Activated T-cell treated with anti-CD3 and anti-CD28 coated beads for 4 hours (primary cell): ENCODE measurements around the gene MEI4.
"Not testable (repeated sequence)": the region's sequence is repeated elsewhere in the genome, so short reads cannot be mapped to it uniquely, and the experiment has no call there.

Experiments
- DNase-seq: peaks from one replicate; pipeline ENCODE4 v3.0.0-alpha.2; 2020

MEI4 gene, protein sequence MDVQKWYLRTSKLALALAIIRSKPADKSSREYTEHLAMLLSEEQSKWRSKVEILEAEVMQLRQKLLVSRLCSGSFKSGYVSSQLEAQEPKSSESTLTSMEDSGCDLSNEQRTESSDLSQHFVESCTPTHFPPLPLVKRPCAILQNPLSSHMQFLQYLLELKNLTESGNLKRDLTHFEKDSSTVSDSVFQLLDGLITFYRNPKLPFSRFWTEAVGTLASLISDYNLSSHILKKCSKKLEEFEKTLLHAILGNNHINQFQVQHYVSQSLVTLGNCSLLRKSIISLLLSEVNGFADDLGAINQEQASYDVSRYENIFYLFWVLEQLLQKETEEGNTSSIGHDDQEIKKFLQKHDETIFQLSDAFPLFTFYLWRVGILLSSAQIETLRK

DNA sequence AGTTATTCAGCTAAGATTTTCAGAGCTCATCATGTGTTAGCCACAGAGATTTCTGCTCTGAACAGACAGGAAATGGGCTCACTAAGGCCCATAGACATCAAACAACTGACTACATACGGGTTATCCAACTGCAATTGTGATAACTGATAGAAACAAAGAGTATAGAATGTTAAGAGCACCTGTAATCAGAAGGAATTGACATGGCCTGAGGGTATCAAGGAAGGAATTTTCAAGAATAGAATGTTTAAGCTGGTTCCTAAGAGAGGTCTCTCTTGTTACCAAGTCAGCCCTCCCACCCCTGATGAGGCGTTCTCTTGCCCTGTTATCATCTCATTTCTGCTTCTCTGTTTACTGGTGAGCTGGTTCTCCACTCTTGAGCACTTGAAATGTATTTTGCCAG, at the start of gene MEI4:
Gene MEI4, plus strand, starts transcription at position 301 of the 400 bp plus-strand sequence. CDS start 37,633 bp downstream, outside the sequence.
- no peak for DNase-seq

DNA sequence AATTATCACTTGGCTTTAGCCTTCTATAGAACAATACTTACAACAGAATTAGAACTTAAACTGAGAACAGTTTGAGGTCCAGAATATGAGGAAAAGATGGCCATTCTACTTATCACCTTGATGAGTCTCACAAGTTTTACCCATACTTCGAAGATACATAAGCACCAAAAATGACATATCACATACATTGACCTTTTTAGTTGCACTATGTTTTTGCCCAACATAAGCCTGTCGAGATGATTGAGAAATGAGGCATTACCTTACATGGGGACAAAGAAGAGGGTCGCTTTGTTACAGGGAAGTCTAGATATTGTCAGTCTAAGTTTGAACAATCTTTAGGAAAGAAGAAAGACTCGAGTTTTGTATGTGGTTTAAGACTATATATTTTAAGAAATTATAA, 48.4 kb upstream of the MEI4 start:
- DNase-seq: no peak

DNA sequence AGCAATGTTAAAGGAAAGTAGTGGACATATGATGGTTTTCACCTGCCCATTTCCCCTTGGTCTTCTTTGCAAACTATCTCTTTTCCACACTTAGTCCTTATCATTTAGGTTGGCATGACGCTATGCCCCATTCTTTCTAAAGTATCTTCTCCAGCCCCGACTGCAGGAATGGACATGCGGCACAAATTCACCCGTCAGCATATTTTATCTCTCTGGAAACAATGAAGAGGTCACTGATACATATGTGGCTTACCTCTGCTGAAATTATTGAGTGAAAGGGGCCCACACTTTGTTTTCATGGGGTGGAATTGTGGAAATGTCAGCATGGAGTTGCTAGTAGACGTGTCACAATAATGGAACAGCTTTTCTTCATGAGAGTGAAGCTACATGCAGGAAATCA, 45.8 kb upstream of the MEI4 start:
- no peak for DNase-seq

DNA sequence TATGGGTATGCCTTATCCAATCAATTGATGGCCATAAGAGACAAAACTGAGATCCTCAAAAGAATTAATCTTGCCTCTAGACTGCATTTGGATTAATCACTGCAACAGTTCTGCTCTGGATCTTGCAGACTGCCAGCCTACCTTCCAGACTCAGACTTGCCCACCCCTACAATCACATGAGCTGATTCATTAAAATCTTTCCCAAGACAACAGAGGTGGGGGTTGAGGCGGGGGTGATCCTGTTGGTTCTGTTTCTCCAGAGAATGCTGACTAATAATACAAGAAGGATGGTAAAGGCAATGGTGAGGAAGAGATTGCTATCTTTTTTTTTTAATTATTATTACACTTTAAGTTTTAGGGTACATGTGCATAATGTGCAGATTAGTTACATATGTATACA, 43.7 kb upstream of the MEI4 start:
- DNase-seq: no peak

DNA sequence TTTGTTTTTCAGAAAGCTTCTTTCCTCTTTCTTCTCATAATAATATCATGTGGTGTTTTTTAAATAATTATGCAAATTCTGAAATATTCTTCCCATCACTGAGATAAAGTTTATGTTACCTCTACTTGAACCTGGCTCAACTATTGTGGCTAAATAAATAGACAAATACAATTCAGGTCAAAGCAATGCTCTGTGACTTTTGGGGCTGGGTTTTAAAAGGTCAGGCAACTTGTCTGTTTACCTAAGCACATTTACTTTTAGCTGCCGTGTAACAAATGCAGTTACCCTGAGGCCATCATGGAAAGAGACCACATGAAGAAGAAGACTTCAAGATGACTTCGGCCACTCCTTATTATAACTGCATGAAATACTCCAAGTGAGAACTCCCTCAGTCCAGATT, 33.7 kb upstream of the MEI4 start:
- DNase-seq: no peak

DNA sequence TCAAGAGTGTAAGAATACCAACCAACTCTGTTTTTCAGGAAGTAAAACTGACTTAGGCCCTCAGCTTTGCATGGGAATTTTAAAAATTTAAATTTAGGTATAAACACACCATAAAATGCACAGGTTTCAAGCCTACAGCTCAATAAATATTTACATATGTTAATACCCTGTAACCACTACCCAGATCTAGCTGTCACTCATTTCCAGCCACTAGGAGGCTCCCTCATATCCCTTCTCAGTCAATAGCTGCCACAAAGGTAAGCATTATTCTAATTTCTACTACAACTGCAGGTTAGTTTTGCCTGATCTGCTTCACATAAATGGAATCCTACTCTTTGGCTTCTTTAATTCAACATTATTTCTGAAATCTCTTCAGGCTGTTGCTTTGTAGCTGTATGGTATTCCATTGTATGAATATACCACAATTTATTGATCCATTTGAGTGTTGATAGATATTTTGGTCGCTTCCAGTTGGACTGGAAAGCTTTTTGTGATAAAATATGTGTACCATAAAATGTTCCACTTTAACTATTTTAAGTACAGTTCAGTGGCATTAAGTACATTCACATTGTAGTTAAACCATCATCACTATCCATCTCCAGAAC, 32.5 kb upstream of the MEI4 start:
- DNase-seq: no peak

DNA sequence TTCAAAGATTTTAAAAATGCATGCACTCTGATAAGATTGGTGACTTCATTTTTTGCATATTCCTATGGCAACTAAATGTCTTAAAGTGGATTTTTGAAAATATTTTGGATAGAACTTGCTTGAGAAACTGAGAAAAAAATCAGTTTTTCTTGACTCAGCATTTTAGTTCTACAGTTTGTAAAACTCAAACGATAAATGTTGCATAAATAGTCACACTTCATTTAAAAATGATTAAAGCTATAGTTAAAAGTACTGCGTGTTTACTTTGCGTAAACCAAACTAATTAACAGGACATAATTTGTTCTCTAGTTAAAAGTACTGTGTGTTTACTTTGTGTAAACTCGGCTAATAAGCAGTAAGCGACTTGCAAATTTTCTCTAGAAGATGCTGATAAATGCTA, 28.3 kb upstream of the MEI4 start:
- no peak for DNase-seq

DNA sequence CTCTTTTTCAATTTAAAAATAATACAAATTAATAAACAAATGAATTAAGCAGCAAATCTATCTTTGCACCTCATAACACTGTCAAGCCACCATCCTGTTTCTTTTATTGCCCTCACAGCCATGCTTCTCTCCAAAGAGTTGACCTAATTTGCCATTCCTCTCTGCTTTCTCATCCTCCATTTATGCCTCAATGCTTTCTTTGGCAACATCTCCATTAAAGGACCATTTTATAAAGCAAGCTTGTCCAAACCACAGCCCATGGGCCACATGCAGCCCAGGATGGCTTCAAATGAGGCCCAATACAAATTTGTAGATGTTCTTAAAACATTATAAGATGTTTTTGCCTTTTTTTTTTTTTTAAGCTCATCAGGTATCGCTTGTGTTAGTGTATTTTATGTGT, 26.4 kb upstream of the MEI4 start:
- no peak for DNase-seq

DNA sequence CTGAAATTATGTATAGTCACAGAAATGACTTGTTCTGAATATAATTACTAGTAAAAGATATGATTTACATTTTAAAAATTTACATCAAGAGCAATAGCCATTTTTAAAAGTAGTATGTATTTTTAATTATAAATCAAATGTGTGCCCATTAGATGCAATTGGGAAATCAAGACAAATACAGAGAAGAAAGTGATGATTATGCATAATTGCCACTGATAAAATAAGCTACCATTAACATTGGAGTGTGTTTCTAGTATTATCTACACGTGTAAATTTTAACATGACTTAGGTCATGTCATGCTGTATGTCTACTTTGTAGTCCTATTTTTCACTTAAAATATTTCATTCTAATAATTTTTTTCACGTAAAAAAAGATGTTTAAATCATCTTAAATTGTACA, 22.8 kb upstream of the MEI4 start:
- no peak for DNase-seq

DNA sequence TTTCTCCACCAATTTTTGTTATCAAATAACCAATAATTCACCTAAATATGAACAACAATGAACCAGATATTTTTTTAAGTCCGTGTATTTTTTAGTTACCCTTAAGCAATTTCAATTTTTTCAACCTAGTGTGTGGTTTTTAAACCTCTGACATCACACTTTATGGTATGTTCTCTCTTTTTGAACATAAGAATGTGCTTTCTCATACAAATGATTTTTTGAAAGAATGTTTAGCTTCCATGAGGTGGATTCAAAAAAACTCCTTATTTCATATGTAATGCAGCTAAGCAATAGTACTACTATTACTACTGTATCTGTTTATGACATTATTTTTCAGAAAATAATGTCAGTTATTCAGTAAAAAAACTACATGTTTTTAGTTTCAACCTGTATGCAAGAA, 19.4 kb upstream of the MEI4 start:
- no peak for DNase-seq

DNA sequence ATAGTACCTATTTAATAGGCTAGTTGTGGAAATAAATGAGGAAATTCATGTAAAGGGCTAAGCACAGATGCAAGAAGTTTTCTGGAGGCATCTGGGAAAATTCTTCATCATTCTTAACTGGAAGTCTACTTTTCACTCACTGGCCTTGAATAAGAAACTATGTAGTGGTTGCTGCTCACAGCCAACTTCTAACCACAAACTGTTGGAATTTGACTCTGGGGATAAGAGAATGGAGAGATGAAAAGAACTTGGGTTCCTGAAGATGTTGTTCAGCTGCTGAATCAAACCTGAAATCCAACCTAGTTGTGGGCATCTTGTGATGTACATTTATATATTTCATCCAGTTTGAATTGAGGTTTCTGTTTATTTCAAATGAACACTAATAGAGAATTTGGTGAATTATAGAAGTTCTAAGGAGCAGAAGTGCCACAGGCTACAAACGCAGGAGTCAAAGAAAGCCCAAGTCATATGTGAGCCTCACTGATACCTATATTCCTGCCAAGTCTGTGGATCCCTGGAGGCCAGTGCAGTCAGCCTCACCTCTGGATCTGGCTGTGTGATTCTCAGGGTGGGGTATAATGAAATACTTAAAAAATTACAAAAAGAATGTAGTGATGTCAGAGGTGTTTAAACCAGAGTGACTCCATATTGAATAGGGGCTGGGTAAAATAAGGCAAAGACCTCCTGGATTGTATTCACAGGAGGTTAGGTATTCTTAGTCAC, 18.7 kb upstream of the MEI4 start:
- DNase-seq: no peak

DNA sequence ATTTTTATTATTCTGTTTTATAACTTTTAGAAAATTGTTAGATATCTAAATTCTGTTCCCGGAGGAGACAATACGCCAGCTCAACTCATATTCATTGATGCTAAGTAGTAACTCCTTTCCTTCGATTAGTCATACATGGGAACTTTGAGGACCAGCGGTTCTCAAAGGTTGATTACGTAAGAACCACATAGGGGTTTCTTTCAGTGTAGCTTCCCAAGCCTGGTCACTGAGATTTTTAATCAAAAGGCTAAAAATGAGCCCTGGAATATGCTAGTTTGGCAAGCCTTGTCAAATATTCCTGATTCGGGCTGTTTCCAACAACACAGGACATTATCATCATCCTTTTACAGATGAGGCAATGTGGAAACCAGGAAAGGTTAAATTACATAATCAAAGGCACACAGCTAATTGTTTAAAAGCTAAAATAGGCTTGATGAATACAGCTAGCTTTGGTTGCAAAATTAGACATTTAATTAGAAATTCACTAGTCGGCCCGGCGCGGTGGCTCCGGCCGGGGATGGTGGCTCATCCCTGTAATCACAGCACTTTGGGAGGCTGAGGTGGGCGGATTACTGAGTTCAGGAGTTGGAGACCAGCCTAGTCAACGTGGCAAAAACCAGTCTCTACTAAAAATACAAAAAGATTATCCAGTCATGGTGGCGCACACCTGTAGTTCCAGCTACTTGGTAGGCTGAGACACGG, 14.6 kb upstream of the MEI4 start:
- DNase-seq: no peak

DNA sequence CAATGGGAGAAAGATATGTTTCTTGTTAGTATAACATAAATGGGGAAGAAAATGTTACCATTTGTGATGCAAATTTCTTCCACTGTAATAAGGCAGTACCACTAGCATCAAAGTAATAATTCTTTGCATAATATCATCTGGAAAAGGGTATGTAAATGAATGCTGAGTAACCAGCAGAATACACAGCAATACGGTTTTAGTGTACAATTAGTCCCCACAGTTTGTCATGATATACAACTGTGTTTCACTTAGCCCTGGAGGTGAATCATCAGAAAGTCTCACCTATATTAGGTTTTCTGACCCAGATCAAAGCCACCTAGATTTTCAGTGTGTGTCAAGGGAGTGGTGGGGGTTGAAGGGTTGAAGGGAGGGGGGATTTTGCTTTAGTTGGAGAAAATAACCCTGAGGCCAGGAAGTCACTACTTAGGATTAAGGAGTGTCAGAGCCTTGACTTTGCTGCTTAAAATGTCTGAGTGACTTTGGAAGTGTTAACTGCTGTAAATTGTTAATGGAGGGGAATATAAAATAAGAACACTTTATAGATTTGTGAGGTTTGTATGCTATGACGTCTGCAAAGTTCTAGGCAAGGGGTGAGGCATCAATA, 8.6 kb upstream of the MEI4 start:
- DNase-seq: no peak

DNA sequence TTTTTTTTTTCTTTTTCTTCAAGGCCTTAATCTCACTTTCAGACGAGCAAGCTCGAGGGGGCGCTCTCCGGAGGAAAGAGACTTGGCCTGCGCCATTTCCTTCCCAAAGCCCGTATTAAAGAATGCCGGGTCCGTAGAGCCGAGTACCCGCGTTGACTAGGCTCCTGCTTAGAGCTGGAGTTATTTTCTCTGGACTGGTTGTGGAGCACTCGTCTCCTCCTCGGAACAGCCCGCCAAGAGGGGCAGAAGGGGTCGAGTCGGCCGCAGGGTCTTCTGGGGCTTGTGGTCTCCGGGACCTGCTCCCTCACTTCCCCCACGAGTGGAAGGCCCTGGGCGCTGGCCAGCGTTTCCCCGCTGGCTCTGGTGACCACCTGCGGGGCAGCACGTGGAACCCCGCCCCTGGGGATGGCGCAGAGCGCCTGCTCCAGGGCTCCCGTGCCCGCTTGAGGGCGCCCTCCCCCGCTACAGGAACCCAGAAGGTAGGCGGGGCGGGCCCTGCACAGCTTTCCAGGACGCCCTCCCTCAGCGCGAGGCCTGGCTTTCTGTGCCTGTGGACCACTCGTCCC, 2.7 kb upstream of the MEI4 start:
- no peak for DNase-seq

DNA sequence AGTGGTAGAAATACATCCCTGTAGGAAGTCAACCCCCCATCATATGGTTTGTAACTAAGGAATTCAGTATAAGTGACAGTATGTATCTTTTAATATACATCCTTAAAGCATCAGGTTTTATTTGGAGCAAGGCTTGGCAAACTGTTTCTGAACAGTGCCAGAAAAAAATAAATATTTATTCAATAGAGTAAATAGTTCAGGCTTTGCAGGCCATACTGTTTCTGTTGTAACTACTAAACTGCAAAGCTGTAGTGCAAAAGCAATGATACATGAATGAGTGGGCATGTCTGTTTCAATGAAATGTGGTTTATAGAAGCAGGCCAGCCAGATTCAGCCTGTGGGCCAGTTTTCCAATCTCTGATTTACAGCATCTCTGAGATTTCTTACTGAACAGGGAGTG, 977 bp downstream of the MEI4 start:
- no peak for DNase-seq

DNA sequence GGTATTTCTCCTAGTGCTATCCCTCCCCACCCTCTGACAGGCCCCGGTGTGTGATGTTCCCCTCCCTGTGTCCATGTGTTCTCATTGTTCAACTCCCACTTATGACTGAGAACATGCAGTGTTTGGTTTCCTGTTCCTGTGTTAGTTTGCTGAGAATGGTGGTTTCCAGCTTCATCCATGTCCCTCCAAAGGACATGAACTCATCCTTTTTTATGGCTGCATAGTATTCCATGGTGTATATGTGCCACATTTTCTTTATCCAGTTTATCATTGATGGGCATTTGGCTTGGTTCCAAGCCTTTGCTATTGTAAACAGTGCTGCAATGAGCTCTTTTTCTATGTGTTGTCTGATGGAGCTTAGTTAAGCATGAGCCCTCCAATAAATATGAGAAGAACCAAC, 2.2 kb downstream of the MEI4 start:
- not testable (repeated sequence) for DNase-seq

DNA sequence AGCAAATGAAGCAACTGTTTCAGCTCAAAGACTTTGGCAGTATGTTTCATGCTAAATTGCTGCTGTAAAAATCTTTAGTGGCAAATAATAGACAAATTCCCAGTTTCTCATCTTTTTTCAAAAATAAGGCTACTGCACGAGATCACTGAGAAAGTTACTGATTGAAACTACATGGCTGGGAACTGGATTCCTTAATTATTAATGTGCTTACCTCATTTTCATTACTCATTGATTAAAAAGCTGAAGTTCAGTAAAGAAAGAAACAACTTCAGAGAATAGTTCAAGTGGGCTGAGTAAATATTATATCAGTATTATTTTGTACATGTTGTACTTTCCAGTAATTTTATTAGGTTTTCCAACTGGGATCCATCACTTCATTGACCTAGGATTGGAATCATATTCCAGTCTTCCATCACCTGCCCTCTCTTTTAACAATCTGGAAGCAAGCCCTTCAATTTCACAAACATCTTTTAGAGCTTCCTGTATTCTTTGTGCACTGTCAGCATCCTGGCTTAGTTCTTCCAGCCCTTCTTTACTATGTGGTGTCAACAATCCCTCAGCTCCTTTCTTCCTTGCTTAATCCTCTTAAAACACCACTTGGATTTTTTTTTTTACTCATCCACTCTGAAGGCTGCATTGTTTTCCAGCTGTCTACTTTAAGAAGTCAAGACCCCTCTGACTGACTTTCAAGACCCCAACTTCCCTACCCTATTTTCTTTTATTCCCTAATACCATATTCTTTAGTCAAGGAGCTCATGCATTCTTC, 4.3 kb downstream of the MEI4 start:
- no peak for DNase-seq

DNA sequence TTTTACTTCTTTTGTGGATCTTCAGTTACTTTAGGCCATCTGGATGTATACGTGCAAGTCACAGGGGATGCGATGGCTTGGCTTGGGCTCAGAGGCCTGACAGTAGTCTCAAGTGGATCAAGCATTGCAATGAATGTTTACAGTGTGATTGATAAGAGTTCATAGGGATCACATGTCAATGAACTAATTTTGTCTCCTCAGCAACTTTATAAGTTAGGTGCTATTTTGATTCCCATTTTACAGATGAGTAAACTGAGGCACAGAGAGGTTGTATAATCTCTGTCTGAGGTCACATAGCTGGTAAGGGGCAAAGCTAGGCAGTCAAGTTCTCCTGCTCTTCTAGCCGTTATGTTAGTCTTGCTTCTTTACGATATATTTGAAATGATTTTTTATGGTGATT, 13.5 kb downstream of the MEI4 start:
- DNase-seq: no peak

DNA sequence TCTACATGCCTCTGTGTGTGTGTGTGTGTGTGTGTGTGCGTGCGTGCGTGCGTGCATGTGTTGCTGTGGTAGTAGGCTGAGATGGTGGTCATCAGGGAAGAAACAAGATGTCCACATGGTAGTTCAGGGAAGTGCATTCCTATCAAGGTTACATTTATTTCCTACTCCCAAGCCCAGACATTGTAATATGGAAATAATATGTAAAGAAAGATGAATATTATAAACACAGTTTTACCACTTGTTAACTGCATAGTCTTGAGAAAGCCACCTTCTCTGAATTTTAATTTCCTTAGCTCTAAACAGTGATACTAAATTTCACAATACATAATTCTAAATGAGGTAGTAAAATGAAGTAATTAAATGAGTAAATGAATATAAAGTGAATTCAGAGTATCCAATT, 14.0 kb downstream of the MEI4 start:
- no peak for DNase-seq

DNA sequence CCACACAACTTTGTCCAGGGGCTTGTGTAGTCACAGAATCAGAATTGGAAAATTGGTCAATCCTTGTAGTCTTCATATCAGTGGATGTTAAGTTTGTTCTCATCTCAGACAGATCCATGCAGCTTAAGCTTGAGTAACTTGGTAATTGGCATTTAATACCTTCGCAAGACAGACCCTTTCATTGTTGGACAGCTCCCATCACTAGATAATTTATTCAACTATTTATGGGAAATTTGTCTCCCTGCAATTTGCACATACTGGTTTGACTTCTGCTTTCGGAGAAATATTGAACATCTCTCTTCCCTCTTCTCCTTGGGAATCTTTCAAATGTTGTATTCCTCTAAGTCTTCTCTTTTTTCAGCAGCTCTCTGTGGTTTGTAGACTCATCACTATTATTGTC, 17.1 kb downstream of the MEI4 start:
- DNase-seq: no peak

DNA sequence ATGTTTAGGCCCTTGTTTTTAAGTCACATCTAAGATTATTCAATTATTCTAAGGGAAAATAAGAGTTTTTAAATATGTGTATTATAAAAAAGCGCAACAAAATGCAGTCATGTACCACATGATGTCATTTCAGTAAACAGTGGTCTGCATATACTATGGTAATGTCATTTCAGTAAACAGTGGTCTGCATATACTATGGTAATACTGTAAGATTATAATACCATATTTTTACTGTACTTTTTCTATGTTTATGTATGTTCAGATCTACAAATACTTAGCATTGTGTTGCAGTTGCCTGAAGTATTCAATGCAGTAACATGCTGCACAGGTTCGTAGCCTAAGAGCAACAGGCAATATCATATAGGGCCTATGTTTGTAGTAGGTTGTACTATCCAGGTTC, 21.4 kb downstream of the MEI4 start:
- DNase-seq: no peak

DNA sequence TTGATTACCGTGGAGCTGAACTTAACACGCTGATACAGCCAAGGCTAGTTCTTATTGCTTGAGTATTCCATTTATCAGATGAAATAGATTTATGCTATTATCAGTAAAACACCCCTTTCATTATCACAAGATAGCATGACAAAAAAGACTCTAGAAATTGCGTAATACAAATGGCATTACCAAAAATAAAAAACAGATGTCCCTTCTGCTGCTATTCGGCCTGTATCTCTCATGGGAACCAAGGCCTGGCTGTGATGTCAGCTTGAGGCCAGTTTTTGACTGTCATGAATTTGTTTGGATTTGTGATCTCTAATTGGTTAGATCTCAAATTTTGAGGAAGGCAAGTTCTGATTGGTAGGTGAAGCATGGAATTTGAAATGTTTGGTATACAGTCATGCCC, 25.2 kb downstream of the MEI4 start:
- DNase-seq: no peak
